T-helper 1 cell (primary cell): ENCODE results near the gene RAPGEF4.

ENCODE experiments used
- DNase-seq, 5 donors: peaks; one replicate each; pipeline ENCODE4 v3.0.0-alpha.2; 2012 to 2020

The RAPGEF4 gene

DNA sequence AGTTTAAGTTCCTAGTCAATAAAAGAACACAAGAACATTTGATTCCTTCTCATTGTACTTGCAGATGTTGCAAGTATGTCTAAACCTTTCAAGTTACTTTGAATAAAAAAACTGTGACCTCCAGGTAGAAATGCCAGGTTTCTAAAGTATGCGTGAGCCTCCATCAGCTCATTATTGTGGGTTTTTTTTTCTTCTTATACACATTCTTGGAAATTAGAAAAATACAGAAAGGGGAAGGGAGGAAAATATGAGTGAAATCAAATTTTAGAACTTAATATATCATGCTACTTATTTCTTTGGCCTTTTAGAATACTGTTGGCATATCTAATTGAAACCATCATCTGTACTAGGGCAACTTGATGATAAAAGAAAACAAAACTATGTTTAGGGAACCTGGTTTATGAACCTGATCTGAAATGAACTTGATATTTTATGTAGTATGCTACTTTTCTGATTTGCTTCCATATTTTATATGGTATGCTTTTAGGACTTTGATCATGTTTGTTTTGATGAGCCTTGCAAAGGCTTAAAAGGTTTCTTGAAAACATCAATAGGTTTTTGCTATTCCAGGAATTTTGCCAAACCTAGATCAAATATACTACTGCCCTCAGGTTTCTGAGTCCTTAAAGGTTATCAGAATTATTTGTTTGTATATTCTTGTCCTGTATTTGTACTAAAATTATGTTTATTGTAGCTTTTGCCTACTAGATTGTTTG is 209.3 kb downstream of the RAPGEF4 start:
- no peak for DNase-seq

GRCh38 chr2:172945510-172945850 is 209.8 kb downstream of the RAPGEF4 start:
- DNase-seq = no peak

- no peak for DNase-seq
Measured at GRCh38 chr2:172947461-172948153, 212.0 kb downstream of the RAPGEF4 start.

- no peak for DNase-seq
Measured at GRCh38 chr2:172949522-172949921, 213.9 kb downstream of the RAPGEF4 start.

GRCh38 chr2:172950565-172950964 is 214.9 kb downstream of the RAPGEF4 start:
- no peak for DNase-seq

GRCh38 chr2:172951554-172951953 is 215.9 kb downstream of the RAPGEF4 start:
- DNase-seq = no peak

- no peak for DNase-seq
Measured at GRCh38 chr2:172953411-172953810, 217.8 kb downstream of the RAPGEF4 start.

GRCh38 chr2:172953970-172954852 is 218.6 kb downstream of the RAPGEF4 start:
- no peak for DNase-seq

DNA sequence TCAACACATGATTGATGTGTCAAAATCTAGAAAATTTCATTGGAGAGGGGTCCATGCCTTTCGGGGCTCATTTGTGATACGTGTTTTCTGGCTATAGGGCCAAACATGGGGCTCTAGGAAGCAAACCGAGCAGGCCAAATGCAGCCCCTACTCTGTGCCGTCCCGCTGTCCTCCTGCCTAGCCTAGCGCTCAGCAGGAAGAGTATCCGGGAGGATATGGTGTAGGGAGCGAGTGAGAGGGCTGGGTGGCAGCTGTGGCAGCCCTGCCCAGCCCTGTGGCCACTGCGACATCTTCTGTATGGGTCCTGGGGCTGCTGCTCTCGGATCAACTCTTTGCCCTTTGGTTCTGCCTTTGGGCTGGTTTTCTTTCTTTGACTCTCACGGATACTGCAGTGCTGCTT is 219.9 kb downstream of the RAPGEF4 start:
- DNase-seq = no peak

DNA sequence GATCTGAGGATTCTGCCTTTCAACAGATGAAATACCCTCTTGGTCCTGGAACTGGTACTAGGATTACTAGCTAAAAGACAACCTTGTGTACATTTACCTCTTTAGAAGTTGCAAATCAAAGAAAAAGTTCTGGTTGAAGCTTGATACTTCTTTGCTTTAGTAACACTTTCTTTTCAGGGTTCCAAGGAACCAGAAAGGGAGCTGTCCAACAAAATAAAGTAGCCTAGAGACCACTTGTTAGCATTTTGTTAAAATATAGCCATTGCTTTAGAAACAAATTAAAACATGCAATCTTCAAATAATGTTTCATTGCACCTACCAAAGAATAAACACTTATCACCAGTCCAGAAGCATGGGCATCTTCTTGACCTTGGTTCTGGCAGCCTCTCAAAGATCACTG is 222.1 kb downstream of the RAPGEF4 start:
- DNase-seq = no peak

GRCh38 chr2:172962082-172962481 is 226.4 kb downstream of the RAPGEF4 start:
- no peak for DNase-seq

DNA sequence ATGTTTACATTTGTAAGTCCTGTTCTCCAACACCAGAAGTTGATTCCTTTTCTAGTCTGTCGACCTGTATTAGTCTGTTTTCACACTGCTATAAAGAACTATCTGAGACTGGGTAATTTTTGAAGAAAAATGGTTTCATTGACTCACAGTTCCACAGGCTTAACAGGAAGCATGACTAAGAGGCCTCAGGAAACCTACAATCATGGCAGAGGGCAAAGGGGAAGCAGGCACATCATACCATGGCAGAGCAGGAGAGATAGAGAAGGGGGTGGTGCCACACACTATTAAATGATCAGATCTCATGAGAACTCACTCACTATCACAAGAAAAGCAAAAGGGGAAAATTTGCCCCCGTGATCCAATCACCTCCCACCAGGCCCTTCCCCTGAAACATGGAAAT is 227.2 kb downstream of the RAPGEF4 start:
- peak in 1 of 5 donors; percentile 10 for DNase-seq

GRCh38 chr2:172964511-172965139 is 229.0 kb downstream of the RAPGEF4 start:
- DNase-seq = no peak

GRCh38 chr2:172965433-172966212 is 230.0 kb downstream of the RAPGEF4 start:
- no peak for DNase-seq

- no peak for DNase-seq
Measured at GRCh38 chr2:172967036-172967982, 231.7 kb downstream of the RAPGEF4 start.

GRCh38 chr2:172968061-172968469 is 232.4 kb downstream of the RAPGEF4 start:
- DNase-seq = no peak

GRCh38 chr2:172969166-172969565 is 233.5 kb downstream of the RAPGEF4 start:
- no peak for DNase-seq

DNA sequence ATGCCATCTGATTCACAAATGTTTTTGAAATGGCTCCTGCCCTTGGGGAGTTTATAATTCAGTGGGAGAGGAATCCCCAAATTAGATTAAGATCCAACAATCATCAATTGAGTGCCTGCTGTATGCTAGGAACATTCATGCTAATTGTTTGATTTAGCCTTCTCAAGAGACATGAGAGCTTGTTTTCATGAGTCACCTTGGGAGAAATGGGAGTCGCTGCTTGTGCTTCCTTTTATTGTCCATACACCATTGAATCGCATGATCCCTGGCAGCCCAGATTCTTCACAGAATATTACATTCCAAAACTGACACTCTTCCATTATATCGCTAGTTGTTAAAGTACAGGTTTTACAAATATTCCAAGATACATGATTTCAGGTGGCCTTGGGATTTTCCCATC is 234.0 kb downstream of the RAPGEF4 start:
- no peak for DNase-seq

- DNase-seq = peak in 1 of 5 donors; percentile 4
Measured at GRCh38 chr2:172970660-172971059, 235.0 kb downstream of the RAPGEF4 start.

- peak in 2 of 5 donors; percentile 3 to 38 for DNase-seq
Measured at GRCh38 chr2:172972005-172972619, 236.5 kb downstream of the RAPGEF4 start.

DNA sequence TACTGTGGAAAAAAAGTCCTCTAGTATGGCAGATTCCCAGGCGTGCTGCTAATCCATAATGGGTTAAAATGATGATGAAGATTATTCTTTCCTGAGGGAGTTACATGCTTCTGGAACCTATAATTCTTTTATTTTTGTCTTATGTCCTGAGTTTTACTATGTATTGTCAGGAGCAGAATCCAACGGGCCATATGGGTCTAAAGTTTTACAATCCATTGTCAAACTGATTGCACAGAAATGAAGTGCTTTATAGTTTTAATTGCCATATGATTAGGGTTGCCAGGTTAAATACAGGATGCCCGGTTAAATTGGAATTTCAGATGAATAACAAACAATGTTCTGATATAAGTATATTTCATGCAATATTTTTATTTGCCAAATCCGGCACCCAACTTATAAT is 239.1 kb downstream of the RAPGEF4 start:
- no peak for DNase-seq
